GM18951 (cell line): Measurements from ENCODE around the gene TES.
"Not testable (repeated sequence)": the region's sequence is repeated elsewhere in the genome, so short reads cannot be mapped to it uniquely, and the experiment has no call there.

Experiments used
- POLR2A ChIP-seq: IDR thresholded peaks from 4 replicates; pipeline ENCODE4 v1.6.1; 2011; ENCODE audit warnings: mild to moderate bottlenecking; ENCODE audit not compliant: insufficient read length, insufficient read depth; ENCODE audit errors: extremely low read depth
- in situ Hi-C: fragments of 300-500 bp; cut with MboI; formaldehyde crosslinking; loops from one replicate; pipeline ENCODE4 v1.12.0; 2022; ENCODE audit warnings: low sequenced_read_pairs, mixed read lengths, inconsistent platforms; ENCODE audit not compliant: unreplicated experiment

TES gene

GRCh38 chr7:116235380-116235779 is 25.0 kb downstream of the TES start:
- TF ChIP-seq POLR2A = no peak
- in situ Hi-C loops = loop anchor here (10.0 kb wide), 1 partner anchor 61 kb away; no protein-coding TSS in a partner anchor

DNA sequence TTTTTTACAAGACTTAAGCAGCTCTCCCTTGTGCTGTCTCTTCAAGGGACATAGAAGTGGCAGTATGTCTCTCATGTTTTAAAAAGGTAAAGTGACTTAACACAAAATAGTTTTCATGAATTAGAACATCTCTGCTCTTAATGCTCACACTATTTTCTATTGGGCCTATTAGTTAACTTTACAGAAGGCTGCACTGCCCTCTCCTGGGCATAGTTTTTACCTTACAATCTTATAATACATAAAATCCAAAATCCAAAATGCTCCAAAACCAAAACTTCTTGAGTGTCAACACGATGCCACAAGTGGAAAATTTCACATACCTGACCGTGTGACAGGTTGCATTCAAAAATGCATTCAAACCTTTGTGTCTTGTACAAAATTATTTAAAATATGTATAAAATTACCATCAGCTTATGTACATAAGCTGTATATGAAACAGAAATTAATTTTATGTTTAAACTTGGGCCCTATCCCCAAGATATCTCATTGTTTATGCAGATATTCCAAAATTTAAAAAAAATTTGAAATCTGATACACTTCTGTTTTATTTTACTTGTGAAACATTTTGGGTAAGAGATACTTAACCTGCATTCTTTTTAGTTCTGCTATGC is 25.8 kb downstream of the TES start:
- in situ Hi-C loops = loop anchor here (10.0 kb wide), 1 partner anchor 61 kb away; no protein-coding TSS in a partner anchor
- no peak for TF ChIP-seq POLR2A

- TF ChIP-seq POLR2A = no peak
- in situ Hi-C loops = loop anchor here (10.0 kb wide), 1 partner anchor 64 kb away; no protein-coding TSS in a partner anchor
Observed at GRCh38 chr7:116239020-116239419, 28.7 kb downstream of the TES start.

DNA sequence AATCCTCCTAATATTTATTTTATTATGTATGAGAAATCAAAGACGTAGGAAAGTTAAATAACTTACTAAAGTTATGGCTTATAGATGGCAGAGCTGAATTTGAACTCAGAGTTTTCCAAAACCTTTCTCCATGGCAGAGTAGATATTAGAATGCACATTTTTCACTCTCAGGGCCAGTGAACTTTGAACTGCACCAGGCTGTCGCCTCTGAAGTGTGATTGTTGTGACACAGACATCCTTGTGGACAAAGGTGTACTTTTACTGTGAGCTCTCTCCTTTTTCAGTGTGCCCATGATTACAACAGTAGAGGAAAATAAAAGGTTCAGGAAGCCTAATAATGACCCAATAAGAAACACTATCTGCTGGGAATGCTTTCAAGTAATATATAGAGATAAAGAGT is 29.1 kb downstream of the TES start:
- TF ChIP-seq POLR2A = no peak
- in situ Hi-C loops = loop anchor here (10.0 kb wide), 1 partner anchor 65 kb away; no protein-coding TSS in a partner anchor

GRCh38 chr7:116240024-116240668 is 29.8 kb downstream of the TES start:
- in situ Hi-C loops = no loop called here
- no peak for TF ChIP-seq POLR2A

GRCh38 chr7:116241291-116241690 is 31.0 kb downstream of the TES start:
- in situ Hi-C loops = no loop called here
- no peak for TF ChIP-seq POLR2A

DNA sequence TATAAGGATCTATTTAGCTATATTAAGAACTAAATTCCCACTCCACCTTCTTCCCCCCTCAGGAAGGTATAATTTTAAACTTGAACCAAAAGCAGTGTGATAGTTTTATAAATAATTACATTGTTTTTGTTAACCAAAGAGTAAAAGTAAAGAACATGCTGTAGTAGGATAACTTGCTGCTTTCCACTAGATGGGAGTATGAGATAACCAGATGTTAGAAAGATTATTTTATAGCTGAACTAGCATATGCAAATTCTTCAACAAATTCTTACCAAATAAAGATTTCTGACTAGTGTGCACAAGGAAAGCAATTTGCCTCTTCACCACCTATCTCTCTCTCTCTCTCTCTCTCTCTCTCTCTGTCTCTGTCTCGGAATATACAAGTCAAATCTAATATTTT is 31.8 kb downstream of the TES start:
- no peak for TF ChIP-seq POLR2A
- in situ Hi-C loops = no loop called here

DNA sequence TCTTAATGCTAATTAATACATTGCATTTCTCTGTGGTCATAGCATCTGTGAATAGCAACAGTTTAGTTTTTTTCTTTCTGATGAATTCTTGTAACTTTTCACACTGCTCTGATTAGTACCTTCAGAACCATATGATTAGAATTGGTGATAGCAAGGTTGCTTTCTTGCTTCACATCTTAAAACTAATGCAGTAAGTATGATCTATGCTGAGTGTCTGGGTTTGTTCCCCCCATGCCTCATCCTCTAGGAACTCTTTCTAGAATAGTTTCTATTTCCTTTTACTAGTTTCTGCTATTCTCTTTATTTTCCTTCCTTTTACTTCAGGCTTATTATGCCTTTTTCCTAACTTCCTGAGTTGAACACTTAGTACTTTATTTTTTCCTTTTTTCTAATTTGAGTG is 32.4 kb downstream of the TES start:
- in situ Hi-C loops = no loop called here
- TF ChIP-seq POLR2A = no peak

GRCh38 chr7:116244803-116245202 is 34.5 kb downstream of the TES start:
- in situ Hi-C loops = not testable (repeated sequence)

- in situ Hi-C loops = no loop called here
Observed at GRCh38 chr7:116246357-116246756, 36.0 kb downstream of the TES start.

DNA sequence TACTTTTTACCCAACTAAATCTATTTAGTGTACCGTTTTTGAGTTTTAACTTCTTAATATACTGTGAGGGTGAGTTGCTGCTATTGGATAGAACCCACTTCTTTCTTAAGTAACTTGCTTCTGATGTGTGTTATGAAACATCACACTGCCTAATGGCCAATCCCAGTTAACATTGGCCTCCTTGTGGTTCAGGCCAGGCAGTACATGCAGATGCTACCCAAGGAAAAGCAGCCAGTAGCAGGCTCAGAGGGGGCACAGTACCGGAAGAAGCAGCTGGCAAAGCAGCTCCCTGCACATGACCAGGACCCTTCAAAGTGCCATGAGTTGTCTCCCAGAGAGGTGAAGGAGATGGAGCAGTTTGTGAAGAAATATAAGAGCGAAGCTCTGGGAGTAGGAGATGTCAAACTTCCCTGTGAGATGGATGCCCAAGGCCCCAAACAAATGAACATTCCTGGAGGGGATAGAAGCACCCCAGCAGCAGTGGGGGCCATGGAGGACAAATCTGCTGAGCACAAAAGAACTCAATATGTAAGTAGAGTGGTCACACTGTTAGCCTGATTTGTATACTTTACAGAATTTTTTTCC is 39.7 kb downstream of the TES start:
- TF ChIP-seq POLR2A = no peak
- in situ Hi-C loops = loop anchor here (25.0 kb wide), 2 partner anchors 337 to 537 kb away; no protein-coding TSS in a partner anchor

More at GRCh38 chr7:116246357-116246756, 36.0 kb downstream of the TES start:
- TF ChIP-seq POLR2A = no peak

GRCh38 chr7:116251675-116252074 is 41.3 kb downstream of the TES start:
- in situ Hi-C loops = loop anchor here (25.0 kb wide), 2 partner anchors 336 to 536 kb away; no protein-coding TSS in a partner anchor
- TF ChIP-seq POLR2A = no peak

DNA sequence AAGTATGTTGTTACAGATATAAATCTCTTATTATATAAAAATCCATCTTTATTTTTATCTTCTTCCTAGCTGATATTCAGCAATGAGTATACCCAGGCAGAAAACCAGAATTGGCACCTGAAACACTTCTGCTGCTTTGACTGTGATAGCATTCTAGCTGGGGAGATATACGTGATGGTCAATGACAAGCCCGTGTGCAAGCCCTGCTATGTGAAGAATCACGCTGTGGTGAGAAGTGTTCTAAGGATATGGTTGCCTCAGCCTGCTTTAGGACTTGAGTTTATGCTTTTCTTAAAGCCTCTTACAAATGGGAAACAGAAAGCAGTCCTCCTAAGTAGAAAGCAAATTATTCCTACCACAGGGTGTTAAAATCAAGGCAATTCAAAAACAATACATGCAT is 41.9 kb downstream of the TES start:
- in situ Hi-C loops = loop anchor here (25.0 kb wide), 2 partner anchors 335 to 535 kb away; no protein-coding TSS in a partner anchor
- no peak for TF ChIP-seq POLR2A

DNA sequence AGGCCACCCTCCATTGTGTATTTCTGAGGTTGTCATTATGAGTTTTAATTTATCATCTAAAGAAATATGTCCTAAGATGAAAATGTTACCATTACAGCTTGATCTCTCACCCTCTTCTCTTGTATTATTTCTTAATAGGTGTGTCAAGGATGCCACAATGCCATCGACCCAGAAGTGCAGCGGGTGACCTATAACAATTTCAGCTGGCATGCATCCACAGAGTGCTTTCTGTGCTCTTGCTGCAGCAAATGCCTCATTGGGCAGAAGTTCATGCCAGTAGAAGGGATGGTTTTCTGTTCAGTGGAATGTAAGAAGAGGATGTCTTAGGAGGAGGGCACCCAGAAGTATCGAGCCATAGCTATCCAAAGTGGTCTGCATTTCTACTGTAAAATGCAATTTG is 46.8 kb downstream of the TES start:
- in situ Hi-C loops = loop anchor here (25.0 kb wide), 2 partner anchors 330 to 530 kb away; no protein-coding TSS in a partner anchor
- no peak for TF ChIP-seq POLR2A
